ENCODE measurements around the gene PNMA3. TPM values are rescaled to one million over a fixed set of nuclear protein-coding genes. Genes with fewer than 3 reads are reported as not detected.
"Not testable (repeated sequence)": the region's sequence is repeated elsewhere in the genome, so short reads cannot be mapped to it uniquely, and the experiment has no call there.

The PNMA3 gene
- polyA plus RNA-seq (ENCODE audit: insufficient read length in 4 of 4): 10 to 100 TPM; 16.9 to 36.8 (median 28.6) TPM

GRCh38 chrX:153055871-153056749 is at the start of gene PNMA3:
Gene PNMA3 (plus strand): TSS chrX:153056470. CDS start chrX:153057056, 586 bp downstream.
- DNase-seq (ENCODE audit: low read depth in 4 of 4, low spot score in 2 of 4): no peak

- not testable (repeated sequence) for DNase-seq (ENCODE audit: low read depth in 4 of 4, low spot score in 2 of 4)
These were observed 39.1 kb upstream of the PNMA3 start for GRCh38 chrX:153017174-153017573.

- no peak for DNase-seq (ENCODE audit: low read depth in 4 of 4, low spot score in 2 of 4)
These were observed 37.1 kb upstream of the PNMA3 start for GRCh38 chrX:153019166-153019565.

GRCh38 chrX:153026501-153026900 is 29.8 kb upstream of the PNMA3 start:
- DNase-seq (ENCODE audit: low read depth in 4 of 4, low spot score in 2 of 4): not testable (repeated sequence)

- not testable (repeated sequence) for DNase-seq (ENCODE audit: low read depth in 4 of 4, low spot score in 2 of 4)
These were observed 27.8 kb upstream of the PNMA3 start for GRCh38 chrX:153028487-153028886.

- DNase-seq (ENCODE audit: low read depth in 4 of 4, low spot score in 2 of 4): no peak
These were observed 27.1 kb upstream of the PNMA3 start for GRCh38 chrX:153029162-153029561.

- DNase-seq (ENCODE audit: low read depth in 4 of 4, low spot score in 2 of 4): no peak
These were observed 26.4 kb upstream of the PNMA3 start for GRCh38 chrX:153029875-153030274.

GRCh38 chrX:153030801-153031200 is 25.5 kb upstream of the PNMA3 start:
- no peak for DNase-seq (ENCODE audit: low read depth in 4 of 4, low spot score in 2 of 4)

- peak in 1 of 4 donors; percentile 34 for DNase-seq (ENCODE audit: low read depth in 4 of 4, low spot score in 2 of 4)
These were observed 23.7 kb upstream of the PNMA3 start for GRCh38 chrX:153032397-153033118.

- DNase-seq (ENCODE audit: low read depth in 4 of 4, low spot score in 2 of 4): no peak
These were observed 7.2 kb upstream of the PNMA3 start for GRCh38 chrX:153049093-153049492.

GRCh38 chrX:153052534-153052933 is 3.7 kb upstream of the PNMA3 start:
- DNase-seq (ENCODE audit: low read depth in 4 of 4, low spot score in 2 of 4): no peak

- no peak for DNase-seq (ENCODE audit: low read depth in 4 of 4, low spot score in 2 of 4)
These were observed 1.0 kb downstream of the PNMA3 start for GRCh38 chrX:153057281-153057680.

- DNase-seq (ENCODE audit: low read depth in 4 of 4, low spot score in 2 of 4): no peak
These were observed 3.2 kb downstream of the PNMA3 start for GRCh38 chrX:153059191-153060094.

- no peak for DNase-seq (ENCODE audit: low read depth in 4 of 4, low spot score in 2 of 4)
These were observed 3.8 kb downstream of the PNMA3 start for GRCh38 chrX:153060095-153060445.

GRCh38 chrX:153061732-153062131 is 5.5 kb downstream of the PNMA3 start:
- DNase-seq (ENCODE audit: low read depth in 4 of 4, low spot score in 2 of 4): no peak

- no peak for DNase-seq (ENCODE audit: low read depth in 4 of 4, low spot score in 2 of 4)
These were observed 7.0 kb downstream of the PNMA3 start for GRCh38 chrX:153063315-153063714.

- no peak for DNase-seq (ENCODE audit: low read depth in 4 of 4, low spot score in 2 of 4)
These were observed 7.8 kb downstream of the PNMA3 start for GRCh38 chrX:153064061-153064460.

- DNase-seq (ENCODE audit: low read depth in 4 of 4, low spot score in 2 of 4): no peak
These were observed 9.1 kb downstream of the PNMA3 start for GRCh38 chrX:153065389-153065788.

GRCh38 chrX:153066402-153066801 is 10.1 kb downstream of the PNMA3 start:
- DNase-seq (ENCODE audit: low read depth in 4 of 4, low spot score in 2 of 4): not testable (repeated sequence)

- not testable (repeated sequence) for DNase-seq (ENCODE audit: low read depth in 4 of 4, low spot score in 2 of 4)
These were observed 15.8 kb downstream of the PNMA3 start, which contains the start of gene PNMA6A for GRCh38 chrX:153071909-153072583. Gene PNMA6A (plus strand): TSS chrX:153072454. CDS start chrX:153073063, 609 bp downstream.

All from left renal cortex interstitium (tissue), 4 donors.